Neuronal stem cell (in vitro differentiated cells): Measurements from ENCODE around the gene CNTROB.

ENCODE experiments used
- DNase-seq: peaks from one replicate; pipeline ENCODE4 v3.0.0-alpha.2; 2013; ENCODE audit warnings: low spot score
- H2AFZ ChIP-seq: one replicate; pipeline ENCODE4 v1.6.1; 2013; ENCODE audit warnings: mild to moderate bottlenecking, low read length, inconsistent platforms
- H2AK5ac ChIP-seq: 2 replicates; pipeline ENCODE4 v1.6.1; 2013; ENCODE audit warnings: low read depth, mild to moderate bottlenecking, inconsistent platforms, low read length, moderate library complexity, mixed read lengths
- H2BK120ac ChIP-seq: 2 replicates; pipeline ENCODE4 v1.6.1; 2013; ENCODE audit warnings: low read depth, mild to moderate bottlenecking, inconsistent platforms, low read length, moderate library complexity, mixed read lengths
- H2BK12ac ChIP-seq: one replicate; pipeline ENCODE4 v1.6.1; 2013; ENCODE audit warnings: low read length, inconsistent platforms
- H2BK15ac ChIP-seq: 2 replicates; pipeline ENCODE4 v1.6.1; 2013; ENCODE audit warnings: mild to moderate bottlenecking, low read length, inconsistent platforms, mixed read lengths
- H2BK5ac ChIP-seq: one replicate; pipeline ENCODE4 v1.6.1; 2013; ENCODE audit warnings: inconsistent platforms, mild to moderate bottlenecking, low read length, moderate library complexity
- H3K14ac ChIP-seq: one replicate; pipeline ENCODE4 v1.6.1; 2013; ENCODE audit warnings: low read length, inconsistent platforms
- H3K18ac ChIP-seq: 2 replicates; pipeline ENCODE4 v1.6.1; 2013; ENCODE audit warnings: low read length, inconsistent platforms
- H3K23ac ChIP-seq: 2 replicates; pipeline ENCODE4 v1.6.1; 2013; ENCODE audit warnings: low read depth, mild to moderate bottlenecking, mixed read lengths, low read length, inconsistent platforms; ENCODE audit not compliant: poor library complexity
- H3K27ac ChIP-seq: replicated peaks from 3 replicates; pipeline ENCODE4 v1.5.1; 2013; ENCODE audit warnings: low read length, inconsistent platforms
- H3K27me3 ChIP-seq, 3 experiments: 2 replicates each; pipeline ENCODE4 v1.6.1; 2013; ENCODE audit warnings: low read length in 3 of 3, mild to moderate bottlenecking in 2 of 3, inconsistent platforms in 1 of 3, low read depth in 1 of 3, mixed read lengths in 1 of 3, moderate library complexity in 1 of 3; ENCODE audit not compliant: control insufficient read depth in 3 of 3, insufficient read depth in 3 of 3
- H3K36me3 ChIP-seq, 2 donors: replicated peaks in 1 of 2; 2 replicates each; pipeline ENCODE4 v1.6.1; 2013; ENCODE audit warnings: low read length in 2 of 2; ENCODE audit not compliant: control insufficient read depth in 2 of 2, insufficient read depth in 2 of 2
- H3K4ac ChIP-seq: 2 replicates; pipeline ENCODE4 v1.6.1; 2013; ENCODE audit warnings: inconsistent platforms, mild to moderate bottlenecking, low read length, moderate library complexity
- H3K4me1 ChIP-seq, 2 donors: 1 replicate in 1 of 2; 2 replicates in 1 of 2; pipeline ENCODE4 v1.6.1; 2013; ENCODE audit warnings: low read length in 2 of 2, low read depth in 1 of 2; ENCODE audit not compliant: control insufficient read depth in 2 of 2, insufficient read depth in 1 of 2
- H3K4me2 ChIP-seq: one replicate; pipeline ENCODE4 v1.6.1; 2013; ENCODE audit warnings: mild to moderate bottlenecking, low read length, inconsistent platforms; ENCODE audit not compliant: insufficient read depth, poor library complexity, severe bottlenecking
- H3K4me3 ChIP-seq, 2 donors: 2 replicates each; pipeline ENCODE4 v1.5.1; 2013; ENCODE audit warnings: low read length in 2 of 2, mild to moderate bottlenecking in 2 of 2, inconsistent platforms in 1 of 2, moderate library complexity in 1 of 2
- H3K79me1 ChIP-seq: one replicate; pipeline ENCODE4 v1.6.1; 2013; ENCODE audit warnings: low read depth, mild to moderate bottlenecking, inconsistent platforms, low read length, moderate library complexity
- H3K9ac ChIP-seq: one replicate; pipeline ENCODE4 v1.6.1; 2013; ENCODE audit warnings: mild to moderate bottlenecking, low read depth, low read length, inconsistent platforms; ENCODE audit not compliant: poor library complexity
- H3K9me3 ChIP-seq, 2 donors: replicated peaks in 1 of 2; 2 replicates each; pipeline versions ENCODE3 to v1.6.1; 2013; ENCODE audit warnings: low read length in 2 of 2, mild to moderate bottlenecking in 2 of 2, inconsistent platforms in 1 of 2, low read depth in 1 of 2, mixed read lengths in 1 of 2, moderate library complexity in 1 of 2; ENCODE audit not compliant: control insufficient read depth in 2 of 2, insufficient read depth in 1 of 2
- H4K8ac ChIP-seq: one replicate; pipeline ENCODE4 v1.6.1; 2013; ENCODE audit warnings: low read depth, mild to moderate bottlenecking, inconsistent platforms, low read length, moderate library complexity
- H4K91ac ChIP-seq: one replicate; pipeline ENCODE4 v1.6.1; 2013; ENCODE audit warnings: low read length, low read depth, mild to moderate bottlenecking, inconsistent platforms; ENCODE audit not compliant: poor library complexity
- WGBS, 2 donors: extraction: QIAGEN DNeasy Blood & Tissue Kit; methylation state at CpG; one replicate each; pipeline ENCODE4 v1.1.7; 2013; ENCODE audit warnings: missing lambda C conversion rate in 2 of 2, mixed read lengths in 1 of 2; ENCODE audit not compliant: insufficient read length in 2 of 2, insufficient replicate concordance in 1 of 2; ENCODE audit errors: extremely low coverage in 2 of 2; 5-methylcytosine and 5-hydroxymethylcytosine counted together

CNTROB gene

DNA sequence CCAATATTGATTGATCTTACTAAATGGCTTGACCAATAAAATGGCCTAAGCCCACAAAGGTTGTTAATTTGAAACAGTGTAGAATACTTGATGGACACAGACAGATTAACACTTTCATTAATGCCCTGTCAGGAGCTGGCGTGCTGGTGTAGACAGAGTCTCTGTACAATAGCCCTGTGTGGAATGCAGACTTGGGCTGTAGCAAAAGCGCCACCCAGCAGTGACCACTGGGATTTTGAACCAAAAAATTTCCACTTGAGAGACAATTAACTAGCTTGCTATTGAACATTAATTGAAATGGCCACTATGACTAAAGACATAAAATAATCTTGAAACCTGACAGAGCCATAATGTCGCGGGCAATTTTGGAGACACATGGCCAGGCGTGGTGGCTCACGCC lies 50.7 kb downstream of the CNTROB start:
- no peak overlapping the region for H4K8ac ChIP-seq
- DNase-seq, result no peak
- H3K18ac ChIP-seq, result no peak overlapping the region
- H2BK5ac ChIP-seq, result no peak overlapping the region
- H2BK12ac ChIP-seq, result no peak overlapping the region
- no peak overlapping the region for H3K14ac ChIP-seq
- no peak overlapping the region for H2AFZ ChIP-seq
- WGBS, 2 donors, result no CpG with 5 or more reads among the region's 6 CpGs
- no peaks in the 10 kb centered on the region for H3K9me3 ChIP-seq
- no peak overlapping the region for H2BK15ac ChIP-seq
- H3K27ac ChIP-seq, result no peak overlapping the region
- H3K9ac ChIP-seq, result no peak overlapping the region
- no peak overlapping the region for H3K4me3 ChIP-seq
- H4K91ac ChIP-seq, result no peak overlapping the region
- H3K4me1 ChIP-seq, result no peaks in the 10 kb centered on the region
- no peaks in the 10 kb centered on the region for H3K27me3 ChIP-seq
- no peak overlapping the region for H3K4me2 ChIP-seq
- H3K79me1 ChIP-seq, result no peaks in the 10 kb centered on the region
- no peak overlapping the region for H3K23ac ChIP-seq
- no peaks in the 10 kb centered on the region for H3K36me3 ChIP-seq
- H3K4ac ChIP-seq, result no peak overlapping the region
- no peak overlapping the region for H2BK120ac ChIP-seq
- no peak overlapping the region for H2AK5ac ChIP-seq

DNA sequence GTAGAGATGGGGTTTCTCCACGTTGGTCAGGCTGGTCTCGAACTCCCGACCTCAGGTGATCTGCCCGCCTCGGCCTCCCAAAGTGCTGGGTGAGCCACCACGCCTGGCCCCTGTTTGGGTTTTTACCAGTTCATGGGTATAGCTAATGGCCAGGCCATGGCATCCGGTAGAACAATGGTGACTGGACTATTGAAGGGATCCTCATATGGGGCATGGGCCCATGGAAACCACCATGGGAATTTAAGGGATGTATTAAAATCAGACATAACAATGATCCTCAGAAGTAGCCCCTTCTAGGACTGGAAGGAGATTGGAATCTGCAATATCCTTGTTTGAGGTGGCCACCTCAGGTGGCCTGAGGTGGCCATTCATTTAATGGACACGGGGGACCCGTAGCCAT lies 52.9 kb downstream of the CNTROB start:
- no CpG with 5 or more reads among the region's 9 CpGs for WGBS, 2 donors
- Histone ChIP-seq H2BK120ac (no peak overlapping the region), H3K27me3 (peaks cover 0 to 3% (median 0%) of the 10 kb centered on the region in 3 experiments), H3K4me3 (no peak overlapping the region), H2AFZ (no peak overlapping the region), H3K4ac (no peak overlapping the region), H4K91ac (no peak overlapping the region), H2BK15ac (no peak overlapping the region), H3K4me1 (no peaks in the 10 kb centered on the region), H3K4me2 (no peak overlapping the region), H3K14ac (no peak overlapping the region), H3K79me1 (no peaks in the 10 kb centered on the region), H4K8ac (no peak overlapping the region), H2BK12ac (no peak overlapping the region), H2BK5ac (no peak overlapping the region), H3K18ac (no peak overlapping the region), H3K9me3 (no peaks in the 10 kb centered on the region), H3K23ac (no peak overlapping the region), H3K36me3 (no peaks in the 10 kb centered on the region), H2AK5ac (no peak overlapping the region), H3K27ac (no peak overlapping the region), H3K9ac (no peak overlapping the region)
- no peak for DNase-seq

DNA sequence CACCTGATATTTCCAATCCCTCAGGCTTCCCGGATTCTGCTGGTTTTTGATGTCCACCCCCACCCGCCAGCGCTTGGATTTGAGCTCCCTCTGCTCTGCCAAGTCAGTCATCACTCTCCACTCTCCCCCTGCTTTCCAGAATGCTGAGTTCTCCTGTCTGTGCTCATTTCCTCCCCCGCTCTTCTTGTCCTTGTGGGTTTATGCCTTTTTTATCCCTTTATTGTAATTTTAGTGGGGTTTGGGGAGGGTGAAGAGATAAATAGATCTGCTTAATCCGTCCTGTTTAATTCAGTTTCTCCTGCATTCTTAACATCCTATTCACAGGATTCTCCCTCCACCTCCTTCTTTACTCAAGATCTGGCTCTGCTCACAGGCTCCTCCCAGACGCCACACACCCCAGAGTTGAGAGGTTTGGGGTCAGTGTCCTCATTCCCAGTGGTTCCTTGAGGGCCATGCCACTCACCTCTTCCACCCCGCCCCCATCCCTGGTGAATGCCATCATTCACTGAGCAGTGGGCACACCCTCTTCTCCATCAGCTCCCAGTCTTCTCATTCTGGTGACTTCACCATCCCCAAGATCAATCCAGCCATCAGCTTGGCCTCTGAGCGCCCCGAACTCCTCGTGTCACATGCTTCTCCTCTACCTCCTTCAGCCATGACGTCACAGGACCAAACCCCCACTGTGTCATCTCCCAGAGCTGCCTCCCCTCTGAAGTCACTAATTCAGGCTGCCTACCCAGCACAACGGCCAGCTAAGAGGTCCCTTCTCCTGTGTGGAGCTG lies 55.3 kb downstream of the CNTROB start:
- no peak overlapping the region for H2BK5ac ChIP-seq
- H3K9me3 ChIP-seq, result no peaks in the 10 kb centered on the region
- no peak overlapping the region for H4K91ac ChIP-seq
- no peak overlapping the region for H3K4me3 ChIP-seq
- H3K9ac ChIP-seq, result no peak overlapping the region
- no peak overlapping the region for H3K4me2 ChIP-seq
- peaks cover 0 to 5% (median 0%) of the 10 kb centered on the region in 3 experiments for H3K27me3 ChIP-seq
- H3K79me1 ChIP-seq, result no peaks in the 10 kb centered on the region
- no peak overlapping the region for H2BK15ac ChIP-seq
- H3K18ac ChIP-seq, result peak overlapping the region; percentile 20
- H4K8ac ChIP-seq, result no peak overlapping the region
- H3K4me1 ChIP-seq, result peaks cover 0 to 2% of the 10 kb centered on the region in 2 donors
- no peak overlapping the region for H3K23ac ChIP-seq
- WGBS, 2 donors, result no CpG with 5 or more reads among the region's 12 CpGs
- H2AK5ac ChIP-seq, result no peak overlapping the region
- no peaks in the 10 kb centered on the region for H3K36me3 ChIP-seq
- H3K4ac ChIP-seq, result no peak overlapping the region
- H3K27ac ChIP-seq, result no peak overlapping the region
- no peak overlapping the region for H2BK12ac ChIP-seq
- no peak for DNase-seq
- H2AFZ ChIP-seq, result peak overlapping the region; percentile 13
- no peak overlapping the region for H2BK120ac ChIP-seq
- no peak overlapping the region for H3K14ac ChIP-seq

DNA sequence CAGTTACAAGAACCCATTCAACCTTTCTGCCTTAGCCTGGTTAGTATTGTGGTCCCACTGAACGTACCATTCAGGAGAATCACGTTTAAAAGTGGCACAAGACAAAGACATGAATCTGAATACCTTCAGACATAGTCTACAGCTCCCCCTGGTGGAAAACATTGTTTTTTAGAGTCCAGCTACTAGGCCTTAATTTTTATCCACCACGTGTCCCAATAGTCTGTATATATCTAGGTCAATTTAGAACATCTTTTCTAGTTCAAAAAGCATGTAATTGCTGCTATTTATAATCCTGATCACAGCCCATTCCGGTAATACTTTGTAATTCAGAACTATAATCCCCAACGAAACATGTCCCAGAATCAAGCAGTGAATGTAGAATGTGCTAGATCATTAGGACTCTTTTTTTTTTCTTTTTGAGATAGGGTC lies 56.8 kb downstream of the CNTROB start:
- Histone ChIP-seq H3K4ac (no peak overlapping the region), H3K4me3 (no peak overlapping the region), H3K18ac (no peak overlapping the region), H4K8ac (no peak overlapping the region), H2BK12ac (no peak overlapping the region), H3K79me1 (no peaks in the 10 kb centered on the region), H3K23ac (no peak overlapping the region), H3K4me2 (no peak overlapping the region), H3K36me3 (no peaks in the 10 kb centered on the region), H2AFZ (peak overlapping the region; percentile 64), H3K9ac (no peak overlapping the region), H4K91ac (no peak overlapping the region), H2BK5ac (no peak overlapping the region), H2BK15ac (no peak overlapping the region), H3K9me3 (no peaks in the 10 kb centered on the region), H3K27ac (no peak overlapping the region), H2BK120ac (no peak overlapping the region), H2AK5ac (no peak overlapping the region), H3K4me1 (peaks cover 0 to 2% of the 10 kb centered on the region in 2 donors), H3K14ac (no peak overlapping the region), H3K27me3 (peaks cover 0 to 5% (median 2%) of the 10 kb centered on the region in 3 experiments)
- WGBS, 2 donors, result no CpG with 5 or more reads among the region's 5 CpGs
- peak; percentile 74 for DNase-seq
